ENCODE measurements around the gene TMEM204. TPM values are rescaled to one million over a fixed set of nuclear protein-coding genes. Genes with fewer than 3 reads are reported as not detected.

Gene TMEM204
- total and polyA plus RNA-seq, 2 donors (not counting 1 experiment from before 2014, with no cell fraction given): 0.27 to 2.7 TPM

DNA sequence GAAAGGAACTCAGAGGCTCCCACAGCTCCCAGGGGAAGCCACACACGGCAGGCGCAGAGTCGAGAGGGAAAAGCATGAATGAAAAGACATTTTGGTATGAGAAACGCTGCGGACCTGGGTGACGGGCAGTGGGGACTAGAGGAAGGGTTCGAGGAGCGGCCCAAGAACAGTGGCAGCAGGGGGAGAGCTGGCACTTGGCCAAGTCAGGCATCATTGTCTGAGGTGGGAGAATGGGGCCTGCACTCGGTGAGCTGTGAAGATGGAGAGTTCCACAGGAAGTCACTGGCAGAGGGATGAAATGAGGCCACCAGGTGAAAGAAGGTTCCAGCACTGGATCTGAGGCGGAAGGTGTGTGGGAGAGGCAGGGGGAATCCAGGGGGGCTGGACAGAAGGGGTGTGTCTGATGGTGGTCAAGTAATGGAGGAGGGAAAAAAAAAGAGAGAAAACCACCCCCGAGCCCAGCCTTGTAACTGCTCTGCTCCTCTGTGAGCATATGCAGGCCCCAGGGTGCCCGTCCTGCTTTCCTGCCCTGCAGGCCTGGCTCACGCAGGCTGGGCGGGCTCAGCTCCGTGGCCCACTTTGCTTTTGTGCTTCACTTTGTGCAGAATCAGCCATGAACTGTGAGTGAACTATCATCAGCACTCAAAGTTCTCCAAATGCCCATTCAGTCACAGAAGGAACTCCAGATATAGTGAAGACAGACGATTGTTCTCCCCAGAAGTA, 31.8 kb downstream of the TMEM204 start:
- TF ChIP-seq EZH2 (IDR thresholded peaks at IDR 0.05; ENCODE audit: borderline replicate concordance, insufficient read depth, low read depth, low read length, poor library complexity, severe bottlenecking): no peak
- TF ChIP-seq, protein P1, sequence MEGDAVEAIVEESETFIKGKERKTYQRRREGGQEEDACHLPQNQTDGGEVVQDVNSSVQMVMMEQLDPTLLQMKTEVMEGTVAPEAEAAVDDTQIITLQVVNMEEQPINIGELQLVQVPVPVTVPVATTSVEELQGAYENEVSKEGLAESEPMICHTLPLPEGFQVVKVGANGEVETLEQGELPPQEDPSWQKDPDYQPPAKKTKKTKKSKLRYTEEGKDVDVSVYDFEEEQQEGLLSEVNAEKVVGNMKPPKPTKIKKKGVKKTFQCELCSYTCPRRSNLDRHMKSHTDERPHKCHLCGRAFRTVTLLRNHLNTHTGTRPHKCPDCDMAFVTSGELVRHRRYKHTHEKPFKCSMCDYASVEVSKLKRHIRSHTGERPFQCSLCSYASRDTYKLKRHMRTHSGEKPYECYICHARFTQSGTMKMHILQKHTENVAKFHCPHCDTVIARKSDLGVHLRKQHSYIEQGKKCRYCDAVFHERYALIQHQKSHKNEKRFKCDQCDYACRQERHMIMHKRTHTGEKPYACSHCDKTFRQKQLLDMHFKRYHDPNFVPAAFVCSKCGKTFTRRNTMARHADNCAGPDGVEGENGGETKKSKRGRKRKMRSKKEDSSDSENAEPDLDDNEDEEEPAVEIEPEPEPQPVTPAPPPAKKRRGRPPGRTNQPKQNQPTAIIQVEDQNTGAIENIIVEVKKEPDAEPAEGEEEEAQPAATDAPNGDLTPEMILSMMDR (IDR thresholded peaks at IDR 0.05): no peak
- Histone ChIP-seq H3K36me3 (replicated peaks in 1 of 2; ENCODE audit: control extremely low read depth in 1 of 2, control insufficient read depth in 1 of 2, extremely low read depth in 1 of 2, insufficient read depth in 2 of 2, low read length in 1 of 2) (peaks cover 0 to 2% of the 10 kb centered on the region in 2 experiments), H3K27ac (ENCODE audit: low read length in 2 of 2) (no peak overlapping the region), H3K27me3 (replicated peaks in 1 of 4; ENCODE audit: control extremely low read depth in 1 of 4, control insufficient read depth in 3 of 4, insufficient read depth in 4 of 4, low read length in 3 of 4) (no peaks in the 10 kb centered on the region), H4K20me1 (ENCODE audit: control insufficient read depth, insufficient read depth, low read length, poor library complexity, severe bottlenecking) (no peaks in the 10 kb centered on the region), H3K9ac (ENCODE audit: low read length) (no peak overlapping the region), H3K79me2 (ENCODE audit: control insufficient read depth, insufficient read depth, low read length) (no peaks in the 10 kb centered on the region), H3K4me1 (ENCODE audit: control insufficient read depth in 2 of 2, insufficient read depth in 2 of 2, low read length in 2 of 2) (no peaks in the 10 kb centered on the region), H2AFZ (ENCODE audit: insufficient read depth, low read depth, low read length, poor library complexity, severe bottlenecking) (no peak overlapping the region), H3K4me3 (ENCODE audit: control extremely low read depth in 1 of 5, extremely low read depth in 1 of 5, insufficient read depth in 1 of 5, low read depth in 2 of 5, low read length in 4 of 5) (no peak overlapping the region), H3K9me3 (ENCODE audit: control extremely low read depth in 1 of 3, control insufficient read depth in 2 of 3, insufficient read depth in 1 of 3, low read length in 2 of 3) (no peaks in the 10 kb centered on the region), H3K4me2 (replicated peaks; ENCODE audit: low read depth, low read length, poor library complexity, severe bottlenecking) (no peak overlapping the region)
- intact Hi-C loops (cut with micrococcal nuclease): no loop called here
- ATAC-seq (ENCODE audit: low read depth): no peak
- H3K27me3 Mint-ChIP-seq: no peaks in the 10 kb centered on the region
- CTCF ChIA-PET: no interaction called here
- POLR2A ChIA-PET: no interaction called here
- no peaks in the 10 kb centered on the region for H3K9me3 Mint-ChIP-seq (ENCODE audit: insufficient read depth)
- 94% methylated on average over 15 of the region's 16 CpGs for WGBS (ENCODE audit: insufficient coverage)
- no peak for DNase-seq
- H3K4me3 Mint-ChIP-seq: no peak overlapping the region
- no peaks in the 10 kb centered on the region for H3K4me1 Mint-ChIP-seq
- no peak overlapping the region for H3K27ac Mint-ChIP-seq

DNA sequence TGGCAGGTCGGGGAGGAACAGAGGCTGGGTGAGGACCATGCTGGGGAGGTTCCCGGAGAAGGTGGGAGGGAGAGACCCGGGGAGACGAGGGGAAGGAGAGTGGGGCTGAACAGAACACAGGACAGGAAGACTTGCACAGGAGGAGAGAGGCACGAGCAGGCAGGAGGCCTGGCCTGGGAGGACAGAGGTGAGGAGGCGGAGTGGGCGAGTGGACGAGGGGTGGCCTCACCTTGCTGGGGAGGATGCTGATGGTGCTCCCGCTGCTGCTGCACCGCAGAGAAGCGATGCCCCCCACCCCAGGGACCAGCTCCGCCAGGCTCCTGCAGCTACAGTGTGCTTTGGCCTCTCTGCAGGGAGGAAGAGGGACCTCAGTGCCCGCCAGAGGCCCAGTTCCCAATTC, 34.5 kb downstream of the TMEM204 start:
- TF ChIP-seq, protein P1 (IDR thresholded peaks at IDR 0.05): no peak
- no peak for TF ChIP-seq EZH2 (IDR thresholded peaks at IDR 0.05; ENCODE audit: borderline replicate concordance, insufficient read depth, low read depth, low read length, poor library complexity, severe bottlenecking)
- H3K27ac Mint-ChIP-seq: peak overlapping the region; percentile 20
- Histone ChIP-seq H3K79me2 (ENCODE audit: control insufficient read depth, insufficient read depth, low read length) (no peaks in the 10 kb centered on the region), H3K27me3 (replicated peaks in 1 of 4; ENCODE audit: control extremely low read depth in 1 of 4, control insufficient read depth in 3 of 4, insufficient read depth in 4 of 4, low read length in 3 of 4) (no peaks in the 10 kb centered on the region), H4K20me1 (ENCODE audit: control insufficient read depth, insufficient read depth, low read length, poor library complexity, severe bottlenecking) (no peaks in the 10 kb centered on the region), H3K9me3 (ENCODE audit: control extremely low read depth in 1 of 3, control insufficient read depth in 2 of 3, insufficient read depth in 1 of 3, low read length in 2 of 3) (no peaks in the 10 kb centered on the region), H3K36me3 (replicated peaks in 1 of 2; ENCODE audit: control extremely low read depth in 1 of 2, control insufficient read depth in 1 of 2, extremely low read depth in 1 of 2, insufficient read depth in 2 of 2, low read length in 1 of 2) (peaks cover 0 to 3% of the 10 kb centered on the region in 2 experiments), H3K4me2 (replicated peaks; ENCODE audit: low read depth, low read length, poor library complexity, severe bottlenecking) (no peak overlapping the region), H2AFZ (ENCODE audit: insufficient read depth, low read depth, low read length, poor library complexity, severe bottlenecking) (no peak overlapping the region), H3K4me1 (ENCODE audit: control insufficient read depth in 2 of 2, insufficient read depth in 2 of 2, low read length in 2 of 2) (no peaks in the 10 kb centered on the region), H3K9ac (ENCODE audit: low read length) (no peak overlapping the region), H3K27ac (ENCODE audit: low read length in 2 of 2) (no peak overlapping the region), H3K4me3 (ENCODE audit: control extremely low read depth in 1 of 5, extremely low read depth in 1 of 5, insufficient read depth in 1 of 5, low read depth in 2 of 5, low read length in 4 of 5) (no peak overlapping the region)
- no peaks in the 10 kb centered on the region for H3K4me1 Mint-ChIP-seq
- H3K4me3 Mint-ChIP-seq: no peak overlapping the region
- ChIA-PET POLR2A (no interaction called here), CTCF (no interaction called here)
- WGBS (ENCODE audit: insufficient coverage): 92% methylated on average over 10 of the region's 13 CpGs
- intact Hi-C loops (cut with micrococcal nuclease): no loop called here
- no peaks in the 10 kb centered on the region for H3K27me3 Mint-ChIP-seq
- DNase-seq (no peak), ATAC-seq (ENCODE audit: low read depth) (no peak)
- no peaks in the 10 kb centered on the region for H3K9me3 Mint-ChIP-seq (ENCODE audit: insufficient read depth)
